Fibroblast of skin of right quadriceps (primary cell): Measurements from ENCODE around the gene ANXA6.

ENCODE experiments used
- DNase-seq: peaks from one replicate; pipeline ENCODE4 v3.0.0-alpha.2; 2013

Gene ANXA6

GRCh38 chr5:151126199-151126645, 31.4 kb downstream of the ANXA6 start:
- peak; percentile 41 for DNase-seq

GRCh38 chr5:151125421-151125820, 32.2 kb downstream of the ANXA6 start:
- no peak for DNase-seq

DNA sequence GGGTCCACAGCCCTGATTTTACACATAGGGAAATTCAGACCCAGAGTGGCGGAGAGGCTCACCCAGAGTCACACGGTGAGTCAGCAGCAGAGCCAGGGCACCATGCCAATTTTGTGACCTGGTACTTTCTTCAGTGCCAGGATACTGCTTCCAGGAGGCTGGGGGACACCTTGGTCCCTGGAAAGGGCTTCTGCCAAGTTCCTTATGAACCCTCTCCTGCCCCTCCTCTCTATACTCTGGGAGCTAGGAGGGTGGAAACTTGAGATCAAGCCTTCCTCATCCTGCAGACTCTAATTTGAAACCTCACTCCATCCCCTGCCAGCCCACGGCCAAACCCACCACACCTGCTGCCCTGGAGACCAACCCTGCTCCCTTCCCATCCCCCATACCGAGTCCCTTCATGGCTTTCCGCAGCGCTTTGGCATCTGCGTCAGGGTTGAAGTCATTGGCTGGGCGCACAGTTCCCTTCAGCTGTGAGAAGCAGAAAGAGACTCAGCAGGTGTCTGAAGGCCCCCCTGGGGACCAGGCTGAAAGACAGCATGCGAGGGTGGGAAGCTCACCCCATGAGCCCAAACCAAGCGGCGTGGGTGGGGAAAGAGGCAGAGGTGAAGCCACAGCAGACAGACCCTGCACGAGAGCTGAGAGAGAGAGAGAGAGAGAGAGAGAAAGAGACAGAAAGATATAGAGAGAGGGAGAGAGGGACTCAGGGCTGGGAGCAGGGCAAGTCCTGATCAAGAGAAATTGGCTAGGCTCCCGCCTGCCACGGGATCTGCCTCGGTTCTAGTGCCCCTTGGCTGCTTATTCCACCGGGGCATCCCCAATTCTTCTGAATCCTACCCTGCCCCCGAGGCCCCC, 33.5 kb downstream of the ANXA6 start:
- DNase-seq, result peak; percentile 14

DNA sequence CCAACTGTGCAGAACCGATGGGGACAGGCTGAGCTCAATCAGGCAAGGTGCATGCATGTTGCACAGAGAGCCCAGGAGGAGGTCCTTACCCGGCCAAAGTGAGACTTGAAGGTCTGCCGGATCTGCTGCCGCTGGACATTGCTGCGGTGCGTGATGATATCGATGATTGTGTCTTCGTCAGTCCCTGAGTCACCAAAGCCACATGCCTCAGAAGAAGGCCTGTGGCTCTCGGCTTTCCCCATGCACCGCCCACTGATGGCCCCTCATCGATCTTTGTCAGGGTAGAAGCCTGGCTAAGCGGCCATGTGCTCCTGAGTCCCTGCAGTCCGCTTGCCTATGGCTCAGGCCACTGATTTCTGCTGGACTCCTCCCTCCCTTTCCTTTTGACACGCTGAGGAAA, 34.8 kb downstream of the ANXA6 start:
- no peak for DNase-seq

- DNase-seq, result no peak
Observed at GRCh38 chr5:151121665-151122064, 35.9 kb downstream of the ANXA6 start.

DNA sequence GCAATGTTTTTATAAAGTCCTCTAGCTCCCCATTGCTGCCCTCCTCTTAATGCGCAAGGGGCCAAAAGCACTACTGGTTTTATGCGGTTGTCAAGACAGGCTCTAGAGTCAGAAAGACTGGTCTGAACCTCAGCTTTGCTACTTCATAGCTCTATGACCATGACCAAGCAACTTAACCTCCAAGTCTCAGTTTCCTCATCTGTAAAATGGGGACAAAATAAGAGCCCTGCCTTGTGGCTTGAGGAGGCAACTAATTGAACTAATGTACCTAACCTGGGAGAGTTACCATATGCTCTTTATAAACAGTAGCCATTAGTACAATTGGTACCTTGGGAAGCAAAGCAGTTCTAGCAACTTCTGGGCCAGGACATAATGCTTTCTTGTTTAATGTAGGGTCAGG, 36.5 kb downstream of the ANXA6 start:
- DNase-seq, result no peak

GRCh38 chr5:151118913-151119575, 38.5 kb downstream of the ANXA6 start:
- DNase-seq, result no peak

DNA sequence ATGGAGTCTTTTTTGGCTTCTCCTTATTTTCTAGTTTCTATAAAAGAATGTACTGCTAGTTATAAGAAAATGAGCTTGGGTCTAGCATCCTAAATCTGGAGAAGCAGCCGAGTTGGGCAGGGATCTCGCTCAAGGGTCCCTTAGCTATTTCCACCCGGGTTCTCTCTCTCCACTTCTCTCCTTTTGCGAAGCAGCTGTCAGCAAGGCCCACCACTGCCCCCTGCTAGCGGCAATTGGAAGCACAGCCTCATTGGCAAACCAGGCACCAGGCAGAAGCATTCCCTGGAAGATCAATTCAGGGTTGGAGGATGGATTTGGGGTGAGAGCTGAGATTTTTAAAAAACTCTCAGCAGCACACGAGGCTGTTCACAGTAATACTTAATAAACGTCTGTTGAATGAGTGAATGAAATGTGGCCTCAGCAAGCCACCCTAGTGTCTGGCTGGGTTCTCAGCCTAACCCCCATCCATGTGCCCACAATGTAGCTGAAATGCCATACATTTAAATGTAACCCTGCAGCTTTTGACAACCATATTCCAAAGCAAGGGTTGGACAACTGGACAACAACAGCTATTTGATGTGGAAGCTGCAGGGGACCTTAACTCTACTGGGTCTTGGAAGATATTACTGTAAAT, 42.2 kb downstream of the ANXA6 start:
- DNase-seq, result peak; percentile 48

DNA sequence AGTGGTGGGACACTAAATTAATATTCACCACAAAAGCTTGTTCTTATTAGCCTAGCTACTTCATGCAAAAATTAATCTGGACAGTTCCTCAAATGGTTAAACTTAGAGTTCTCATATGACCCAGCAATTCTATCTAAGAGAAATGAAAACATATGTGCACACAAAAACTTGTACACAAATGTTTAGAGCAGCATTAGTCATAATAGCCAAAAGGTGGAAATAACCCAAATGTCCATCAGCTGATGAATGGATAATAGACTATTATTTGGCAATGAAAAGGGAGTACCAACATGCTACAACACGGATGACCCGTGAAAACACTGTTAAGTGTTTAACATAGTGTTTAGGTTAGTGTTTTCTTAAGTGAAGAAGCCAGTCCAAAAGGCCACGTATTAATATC, 43.9 kb downstream of the ANXA6 start:
- DNase-seq, result no peak

DNA sequence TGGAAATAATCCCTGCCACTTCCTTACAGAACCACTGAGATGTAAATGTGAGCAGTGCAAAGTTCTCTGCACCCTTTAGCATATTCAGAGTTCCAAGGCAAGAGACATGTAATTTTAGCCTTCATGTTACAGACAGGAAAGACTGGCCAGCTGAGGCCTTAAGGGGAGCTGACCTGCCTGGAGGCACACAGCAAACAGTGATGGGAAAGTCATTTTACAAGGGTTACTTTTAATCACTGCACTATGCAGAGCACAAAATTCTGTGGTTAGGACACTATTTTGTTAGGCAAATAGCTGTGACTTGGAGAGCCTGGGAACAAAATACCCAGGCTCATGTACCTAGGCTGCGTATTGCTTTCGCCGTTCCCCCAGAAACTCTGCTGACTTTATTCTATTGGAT, 46.6 kb downstream of the ANXA6 start:
- no peak for DNase-seq

DNA sequence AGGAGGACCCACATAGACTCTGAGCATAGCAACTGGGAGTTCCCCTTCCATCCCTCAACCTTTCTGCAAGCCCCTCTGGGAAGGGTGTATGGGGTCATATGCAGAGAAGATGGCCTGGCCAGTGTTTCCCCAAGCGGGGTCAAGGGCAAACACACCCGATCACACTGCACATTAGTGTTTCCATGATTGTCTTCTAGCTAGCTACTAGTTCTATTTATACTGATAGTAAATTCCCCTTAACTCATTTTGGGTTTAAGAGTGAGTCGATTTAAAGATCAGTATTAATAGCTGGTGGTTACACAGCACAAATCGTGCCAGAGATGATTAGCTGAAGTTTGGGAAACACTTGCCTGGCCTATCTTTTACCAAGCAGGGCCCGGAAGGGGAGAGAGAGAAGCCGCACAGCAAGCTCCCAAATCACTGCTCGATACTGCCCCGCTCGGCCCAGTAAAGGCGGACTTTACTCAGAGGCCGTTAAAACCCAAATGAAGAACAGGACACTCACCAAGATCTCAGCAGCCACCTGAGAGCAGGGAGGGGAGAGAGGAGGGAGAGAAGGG, 47.4 kb downstream of the ANXA6 start:
- DNase-seq, result no peak

DNA sequence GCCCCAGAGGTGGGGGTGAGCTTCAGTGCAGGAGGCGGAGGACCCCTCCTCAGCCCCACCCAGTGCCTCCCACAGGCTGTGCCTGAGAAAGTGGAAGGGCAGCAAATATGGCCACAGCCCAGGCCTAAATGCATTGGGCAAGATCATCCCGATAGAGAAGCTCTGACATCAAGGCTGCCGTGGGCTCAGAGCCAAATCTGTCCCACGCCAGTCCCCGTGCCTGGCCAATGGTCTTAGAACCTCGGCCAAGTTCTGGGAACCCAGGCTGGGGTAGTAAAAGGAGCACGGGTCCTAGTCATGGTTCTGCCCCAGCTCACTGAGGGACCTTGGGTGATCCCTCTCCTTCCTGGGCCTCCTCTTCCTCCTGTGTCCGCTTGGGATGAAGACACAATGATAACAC, 49.0 kb downstream of the ANXA6 start:
- DNase-seq, result no peak

- DNase-seq, result no peak
Observed at GRCh38 chr5:151107738-151108520, 49.6 kb downstream of the ANXA6 start.

- DNase-seq, result no peak
Observed at GRCh38 chr5:151107084-151107483, 50.5 kb downstream of the ANXA6 start.

- no peak for DNase-seq
Observed at GRCh38 chr5:151106509-151106908, 51.1 kb downstream of the ANXA6 start.

DNA sequence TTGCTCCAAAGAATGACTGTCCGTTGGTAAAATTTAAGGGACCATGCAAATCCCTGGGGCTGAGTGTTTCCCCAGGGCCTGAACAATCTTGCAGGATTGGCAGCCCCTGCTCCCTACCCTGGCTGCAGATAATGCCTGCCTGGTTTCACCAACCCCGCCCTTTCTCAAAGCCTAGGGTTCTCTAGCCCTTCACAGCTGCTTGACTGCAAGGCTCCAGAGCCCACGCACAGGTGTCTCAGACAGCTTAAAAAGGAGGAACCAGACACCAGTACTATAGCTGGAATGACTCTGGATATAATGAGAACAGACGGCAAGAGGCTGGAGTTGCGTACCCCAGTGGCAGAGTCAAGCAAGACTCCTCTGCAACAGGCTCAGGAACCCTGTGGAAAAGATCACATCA, 51.5 kb downstream of the ANXA6 start:
- no peak for DNase-seq

GRCh38 chr5:151105561-151105960, 52.0 kb downstream of the ANXA6 start:
- no peak for DNase-seq

DNA sequence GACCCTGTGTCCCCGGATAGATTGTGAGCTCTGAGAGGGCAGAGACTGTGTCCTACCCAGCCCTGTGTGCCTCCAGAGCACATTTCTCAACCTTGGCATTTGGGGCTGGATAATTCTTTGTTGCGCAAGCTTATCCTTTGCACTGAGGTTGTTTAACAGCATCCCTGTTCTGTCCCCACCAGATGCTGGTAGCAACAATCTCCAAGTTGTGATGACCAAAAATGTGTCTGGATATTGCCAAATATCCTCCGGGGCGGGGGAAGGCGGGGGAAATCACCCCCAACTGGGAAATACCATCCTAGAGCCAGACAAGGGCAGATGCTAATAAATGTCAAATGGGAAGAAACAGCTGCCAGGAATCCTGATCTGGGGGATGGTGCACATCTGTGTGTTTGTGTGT, 52.8 kb downstream of the ANXA6 start:
- peak; percentile 77 for DNase-seq

GRCh38 chr5:151101746-151102145, 55.8 kb downstream of the ANXA6 start:
- DNase-seq, result no peak

GRCh38 chr5:151101151-151101550, 56.4 kb downstream of the ANXA6 start:
- no peak for DNase-seq

DNA sequence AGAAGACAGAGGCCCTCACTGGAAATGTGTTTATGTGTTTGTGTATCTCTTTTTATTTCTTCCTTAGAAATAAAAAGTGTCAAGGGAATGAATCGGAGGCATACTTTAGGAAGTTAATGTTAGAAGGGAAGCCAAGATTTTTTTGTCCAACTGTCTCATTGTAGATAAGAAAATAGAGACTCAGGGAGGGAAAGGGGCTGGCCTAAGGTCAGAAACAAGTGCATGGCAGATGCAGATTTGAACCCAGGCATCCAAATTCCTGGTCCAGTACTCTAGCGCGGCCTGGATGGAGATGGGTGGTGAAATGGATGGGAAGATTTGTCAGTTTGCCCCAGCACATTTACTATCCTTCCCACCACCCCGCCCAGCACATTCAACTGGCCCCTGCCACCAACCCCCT, 56.9 kb downstream of the ANXA6 start:
- no peak for DNase-seq

DNA sequence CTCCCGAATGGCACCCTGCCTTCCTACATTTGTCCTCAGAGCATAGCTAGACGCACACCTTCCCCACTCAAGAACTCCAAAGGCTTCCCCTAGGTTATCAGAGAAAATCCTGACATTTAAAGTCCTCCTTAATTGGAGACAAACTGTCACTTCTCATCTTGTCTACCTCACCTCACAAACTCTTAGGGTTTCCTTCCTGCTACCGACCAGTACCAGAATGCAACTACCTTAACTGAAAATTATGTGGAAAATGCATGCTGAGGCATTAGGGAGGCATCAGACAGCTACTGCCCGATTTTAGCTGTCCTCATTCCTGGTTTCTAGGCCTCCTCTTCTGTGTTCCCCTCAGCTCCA, 58.8 kb downstream of the ANXA6 start:
- DNase-seq, result no peak
